22Rv1 (cell line): ENCODE data around the gene SLC12A7.

ENCODE experiments used
- CTCF ChIP-seq: fragments of 450-650 bp; IDR thresholded peaks from 2 replicates; pipeline ENCODE4 v1.5.1; 2017; ENCODE audit warnings: mild to moderate bottlenecking
- ZFX ChIP-seq: fragments of 450-650 bp; IDR thresholded peaks from 2 replicates; pipeline ENCODE4 v1.6.1; 2017; ENCODE audit warnings: antibody characterized with exemption, borderline replicate concordance

GRCh38 chr5:1048861-1049838 lies 62.7 kb downstream of the SLC12A7 start:
- no peak for TF ChIP-seq CTCF
- TF ChIP-seq ZFX = no peak
